A673 (cell line): ENCODE results near the gene POU1F1. TPM values are rescaled to one million over a fixed set of nuclear protein-coding genes. Genes with fewer than 3 reads are reported as not detected.
"Not testable (repeated sequence)": the region's sequence is repeated elsewhere in the genome, so short reads cannot be mapped to it uniquely, and the experiment has no call there.

ENCODE experiments used
- BruUV-seq: library from RNA; stranded (reverse); fragments of 400-500 nt; replicated peaks from 2 replicates; lab custom pipeline; 2021; lab: Mats Ljungman, UMichigan
- CTCF ChIA-PET: fragments of 300-600 bp; sonication (Branson Sonifier 250); formaldehyde crosslinking; loops from one replicate; lab custom pipeline; 2022; ENCODE audit warnings: antibody characterized with exemption; lab: Charles Lee
- POLR2A ChIA-PET: fragments of 300-600 bp; sonication (Branson Sonifier 250); formaldehyde crosslinking; loops from one replicate; lab custom pipeline; 2022; ENCODE audit warnings: antibody characterized with exemption; ENCODE audit not compliant: low non-redundant PET; lab: Charles Lee
- DNase-seq: peaks from one replicate; pipeline ENCODE4 v3.0.0-alpha.2; 2015; ENCODE audit warnings: low spot score
- H3K27ac ChIP-seq: fragments of 200-600 bp; sonication (generic); 2 replicates; pipeline ENCODE4 v1.5.1; 2016; ENCODE audit warnings: mixed run types, low read depth, mild to moderate bottlenecking, mixed read lengths, antibody characterized with exemption, low read length; ENCODE audit not compliant: poor library complexity, severe bottlenecking
- H3K27me3 ChIP-seq: fragments of 200-600 bp; sonication (generic); replicated peaks from 2 replicates; pipeline ENCODE4 v1.6.1; 2017; ENCODE audit warnings: mixed run types, low read depth, mild to moderate bottlenecking, mixed read lengths, antibody characterized with exemption, low read length; ENCODE audit not compliant: insufficient read depth, poor library complexity
- H3K36me3 ChIP-seq: fragments of 200-600 bp; sonication (generic); 2 replicates; pipeline ENCODE4 v1.6.1; 2016; ENCODE audit warnings: mixed run types, mild to moderate bottlenecking, mixed read lengths, antibody characterized with exemption, low read length; ENCODE audit not compliant: insufficient read depth, poor library complexity, severe bottlenecking
- H3K4me1 ChIP-seq: fragments of 200-600 bp; sonication (generic); 2 replicates; pipeline ENCODE4 v1.6.1; 2017; ENCODE audit warnings: mixed run types, mild to moderate bottlenecking, mixed read lengths, antibody characterized with exemption, low read length; ENCODE audit not compliant: insufficient read depth, poor library complexity, severe bottlenecking
- H3K4me3 ChIP-seq: fragments of 200-600 bp; sonication (generic); 2 replicates; pipeline ENCODE4 v1.5.1; 2016; ENCODE audit warnings: low read depth, mixed run types, mild to moderate bottlenecking, mixed read lengths, low read length; ENCODE audit not compliant: poor library complexity, severe bottlenecking
- H3K9me3 ChIP-seq: fragments of 200-600 bp; sonication (generic); 2 replicates; pipeline ENCODE4 v1.6.1; 2016; ENCODE audit warnings: mixed run types, low read depth, mild to moderate bottlenecking, mixed read lengths, antibody characterized with exemption, low read length; ENCODE audit not compliant: poor library complexity, severe bottlenecking
- EZH2 ChIP-seq: fragments of 200-600 bp; sonication (generic); IDR thresholded peaks from 2 replicates; pipeline ENCODE4 v1.6.1; 2017; ENCODE audit warnings: borderline replicate concordance, low read depth, mild to moderate bottlenecking, mixed read lengths, antibody characterized with exemption, low read length; ENCODE audit not compliant: poor library complexity, severe bottlenecking
- intact Hi-C: fragments of 100-400 bp; cut with micrococcal nuclease; formaldehyde crosslinking; loops from one replicate; pipeline ENCODE4 v1.10.0; 2022; ENCODE audit not compliant: unreplicated experiment
- total RNA-seq: library from RNA; stranded (reverse); gene quantifications from 2 replicates; pipeline ENCODE4 v1.2.3, GENCODE V29; 2021
- TF ChIP-seq, protein P1 (sequence below): fragments of 300-800, 200-600 bp; sonication (generic); conservative IDR thresholded peaks from 2 replicates; pipeline ENCODE4 v1.5.1; 2017; ENCODE audit warnings: low read depth, mild to moderate bottlenecking, antibody characterized with exemption, low read length, moderate library complexity, mixed read lengths

The POU1F1 gene
- total RNA-seq, 1 experiment from 2014 or later: 47.5 TPM

GRCh38 chr3:87250009-87250408 lies 26.4 kb downstream of the POU1F1 start:
- Histone ChIP-seq H3K27me3 (no peaks in the 10 kb centered on the region), H3K27ac (no peak overlapping the region), H3K4me1 (no peaks in the 10 kb centered on the region), H3K36me3 (peaks cover 30% of the 10 kb centered on the region), H3K4me3 (no peak overlapping the region), H3K9me3 (no peaks in the 10 kb centered on the region)
- BruUV-seq: no TSS peak
- TF ChIP-seq, protein P1, sequence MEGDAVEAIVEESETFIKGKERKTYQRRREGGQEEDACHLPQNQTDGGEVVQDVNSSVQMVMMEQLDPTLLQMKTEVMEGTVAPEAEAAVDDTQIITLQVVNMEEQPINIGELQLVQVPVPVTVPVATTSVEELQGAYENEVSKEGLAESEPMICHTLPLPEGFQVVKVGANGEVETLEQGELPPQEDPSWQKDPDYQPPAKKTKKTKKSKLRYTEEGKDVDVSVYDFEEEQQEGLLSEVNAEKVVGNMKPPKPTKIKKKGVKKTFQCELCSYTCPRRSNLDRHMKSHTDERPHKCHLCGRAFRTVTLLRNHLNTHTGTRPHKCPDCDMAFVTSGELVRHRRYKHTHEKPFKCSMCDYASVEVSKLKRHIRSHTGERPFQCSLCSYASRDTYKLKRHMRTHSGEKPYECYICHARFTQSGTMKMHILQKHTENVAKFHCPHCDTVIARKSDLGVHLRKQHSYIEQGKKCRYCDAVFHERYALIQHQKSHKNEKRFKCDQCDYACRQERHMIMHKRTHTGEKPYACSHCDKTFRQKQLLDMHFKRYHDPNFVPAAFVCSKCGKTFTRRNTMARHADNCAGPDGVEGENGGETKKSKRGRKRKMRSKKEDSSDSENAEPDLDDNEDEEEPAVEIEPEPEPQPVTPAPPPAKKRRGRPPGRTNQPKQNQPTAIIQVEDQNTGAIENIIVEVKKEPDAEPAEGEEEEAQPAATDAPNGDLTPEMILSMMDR: no peak
- TF ChIP-seq EZH2: no peak
- no peak for DNase-seq
- ChIA-PET CTCF (no interaction called here), POLR2A (no interaction called here)
- intact Hi-C loops: no loop called here

GRCh38 chr3:87248831-87249230 lies 27.6 kb downstream of the POU1F1 start:
- TF ChIP-seq, protein P1: no peak
- TF ChIP-seq EZH2: no peak
- Histone ChIP-seq H3K27ac (no peak overlapping the region), H3K4me1 (no peaks in the 10 kb centered on the region), H3K4me3 (no peak overlapping the region), H3K9me3 (no peaks in the 10 kb centered on the region), H3K27me3 (no peaks in the 10 kb centered on the region), H3K36me3 (peaks cover 19% of the 10 kb centered on the region)
- CTCF ChIA-PET: interaction anchor here (0.7 kb wide), 1 partner anchor 59 kb away, joined by 11 read pairs; no protein-coding TSS in a partner anchor
- BruUV-seq: no TSS peak
- DNase-seq: no peak
- POLR2A ChIA-PET: no interaction called here
- intact Hi-C loops: no loop called here

DNA sequence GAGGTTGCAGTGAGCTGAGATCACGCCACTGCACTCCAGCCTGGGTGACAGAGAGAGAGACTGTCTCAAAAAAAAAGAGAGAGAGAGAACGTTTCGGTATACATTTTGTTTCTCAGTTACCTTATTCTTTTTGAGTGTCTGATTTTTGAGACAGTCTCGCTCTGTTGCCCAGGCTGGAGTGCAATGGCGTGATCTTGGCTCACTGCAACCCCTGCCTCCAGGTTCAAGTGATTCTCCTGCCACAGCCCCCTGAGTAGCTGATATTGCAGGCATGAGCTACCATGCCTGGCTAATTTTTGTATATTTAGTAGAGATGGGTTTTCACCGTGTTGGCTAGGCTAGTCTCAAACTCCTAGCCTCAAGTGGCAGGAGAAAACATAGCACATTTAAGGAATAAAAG lies 28.2 kb downstream of the POU1F1 start:
- DNase-seq, H3K27ac ChIP-seq, BruUV-seq, H3K4me3 ChIP-seq, H3K27me3 ChIP-seq, intact Hi-C loops, POLR2A ChIA-PET, H3K9me3 ChIP-seq, H3K4me1 ChIP-seq: not testable (repeated sequence)
- peaks cover 13% of the 10 kb centered on the region for H3K36me3 ChIP-seq
- CTCF ChIA-PET: interaction anchor here (0.7 kb wide), 1 partner anchor 58 kb away, joined by 11 read pairs; no protein-coding TSS in a partner anchor

GRCh38 chr3:87247430-87247773 lies 29.0 kb downstream of the POU1F1 start:
- H3K36me3 ChIP-seq: peaks cover 5% of the 10 kb centered on the region
- H3K4me3 ChIP-seq: no peak overlapping the region
- CTCF ChIA-PET: no interaction called here
- BruUV-seq: no TSS peak
- no peak for DNase-seq
- no peak overlapping the region for H3K27ac ChIP-seq
- POLR2A ChIA-PET: no interaction called here
- H3K4me1 ChIP-seq: no peaks in the 10 kb centered on the region
- no peaks in the 10 kb centered on the region for H3K27me3 ChIP-seq
- H3K9me3 ChIP-seq: no peaks in the 10 kb centered on the region
- no peak for TF ChIP-seq EZH2
- intact Hi-C loops: no loop called here
